GM08714 (cell line): ENCODE results near the gene NCF2.
A peak's percentile ranks its signal among the peaks of the same experiment; 100 is the strongest.
"Not testable (repeated sequence)": the region's sequence is repeated elsewhere in the genome, so short reads cannot be mapped to it uniquely, and the experiment has no call there.

Experiments used
- H3K4me3 ChIP-seq: fragments of 200-500 bp; sonication (Bioruptor generic); 2 replicates; pipeline ENCODE4 v1.5.1; 2014; ENCODE audit warnings: mild to moderate bottlenecking, low read length, inconsistent platforms
- ZNF274 ChIP-seq: IDR thresholded peaks from 2 replicates; pipeline ENCODE4 v1.6.1; 2012; ENCODE audit warnings: mild to moderate bottlenecking, low read depth, low read length

The NCF2 gene, protein sequence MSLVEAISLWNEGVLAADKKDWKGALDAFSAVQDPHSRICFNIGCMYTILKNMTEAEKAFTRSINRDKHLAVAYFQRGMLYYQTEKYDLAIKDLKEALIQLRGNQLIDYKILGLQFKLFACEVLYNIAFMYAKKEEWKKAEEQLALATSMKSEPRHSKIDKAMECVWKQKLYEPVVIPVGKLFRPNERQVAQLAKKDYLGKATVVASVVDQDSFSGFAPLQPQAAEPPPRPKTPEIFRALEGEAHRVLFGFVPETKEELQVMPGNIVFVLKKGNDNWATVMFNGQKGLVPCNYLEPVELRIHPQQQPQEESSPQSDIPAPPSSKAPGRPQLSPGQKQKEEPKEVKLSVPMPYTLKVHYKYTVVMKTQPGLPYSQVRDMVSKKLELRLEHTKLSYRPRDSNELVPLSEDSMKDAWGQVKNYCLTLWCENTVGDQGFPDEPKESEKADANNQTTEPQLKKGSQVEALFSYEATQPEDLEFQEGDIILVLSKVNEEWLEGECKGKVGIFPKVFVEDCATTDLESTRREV

GRCh38 chr1:183590244-183591191 lies at the start of gene NCF2:
NCF2 (minus strand) TSS chr1:183590459; CDS start chr1:183590329, 130 bp downstream.
- TF ChIP-seq ZNF274, result no peak
- H3K4me3 ChIP-seq, result peak within 1 kb of the TSS; percentile 51

- no peak for TF ChIP-seq ZNF274
- no peak overlapping the region; the same call in 1 of the 2 replicates for H3K4me3 ChIP-seq
Observed at GRCh38 chr1:183638649-183639387, 48.6 kb upstream of the NCF2 start.

- peak overlapping the region; percentile 71 for H3K4me3 ChIP-seq
- TF ChIP-seq ZNF274, result no peak
Observed at GRCh38 chr1:183636783-183637182, 46.5 kb upstream of the NCF2 start.

DNA sequence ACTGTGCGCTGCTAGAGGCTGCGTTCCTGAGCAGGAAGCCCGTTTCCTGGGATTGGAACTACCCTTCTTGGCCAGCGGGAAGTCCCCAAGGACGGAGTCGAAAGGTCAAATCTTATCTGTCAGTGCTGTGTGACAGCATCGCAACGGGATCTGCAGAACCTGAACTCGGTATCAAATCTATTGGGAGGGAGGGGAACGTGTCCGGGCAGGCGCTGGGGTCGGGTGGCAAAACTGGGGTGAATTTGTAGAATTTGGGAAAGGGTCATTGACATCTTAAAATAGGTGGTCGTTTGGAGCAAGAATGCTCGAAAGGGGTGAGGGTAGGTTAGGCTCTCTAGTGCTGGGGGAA lies 46.0 kb upstream of the NCF2 start:
- no peak for TF ChIP-seq ZNF274

DNA sequence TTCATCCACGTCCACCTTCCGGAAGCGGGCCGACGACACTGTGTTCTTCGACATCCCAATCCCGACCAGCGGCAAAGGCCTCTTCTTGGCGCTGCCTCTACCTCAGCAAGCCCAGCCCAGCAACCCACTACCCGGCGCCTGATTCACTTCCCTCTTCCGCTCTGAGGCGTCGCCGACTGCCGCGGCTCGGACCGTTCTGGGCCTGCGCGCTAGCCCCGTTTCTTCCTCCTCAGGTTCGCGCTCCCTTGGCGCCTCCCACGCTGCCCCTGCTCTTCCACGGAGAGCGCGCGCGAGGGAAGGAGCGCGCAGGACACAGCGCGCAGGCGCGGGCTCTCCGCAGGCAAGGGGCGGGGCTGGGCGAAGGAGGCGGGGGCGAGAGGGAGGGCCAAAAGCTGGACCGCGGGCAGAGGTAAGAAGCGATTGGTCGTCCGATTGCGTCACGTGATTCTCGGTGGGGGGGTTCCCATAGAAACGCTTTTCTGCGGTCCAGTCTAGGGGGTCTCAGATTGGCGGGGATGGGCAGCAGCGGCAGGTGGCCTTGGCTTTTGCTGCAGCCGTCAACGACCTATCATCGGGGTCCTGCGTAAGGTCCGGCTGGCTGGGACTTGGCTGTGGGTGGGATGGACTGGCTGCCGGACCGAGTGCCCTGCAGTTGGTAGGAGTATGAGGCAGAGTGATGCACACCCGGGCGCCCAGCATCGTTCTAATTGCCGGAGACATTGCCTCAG lies 45.5 kb upstream of the NCF2 start, which contains the start of gene ARPC5:
TSS of gene ARPC5 (minus strand) at position 178 of the 728 bp plus-strand sequence. CDS start at position 54, 124 bp downstream.
- H3K4me3 ChIP-seq, result peak within 1 kb of the TSS; percentile 99
- TF ChIP-seq ZNF274, result no peak

More for the DNA sequence above, 46.0 kb upstream of the NCF2 start:
- peak overlapping the region; percentile 71 for H3K4me3 ChIP-seq

- TF ChIP-seq ZNF274, result no peak
- H3K4me3 ChIP-seq, result peak overlapping the region; percentile 99
Observed at GRCh38 chr1:183635099-183635605, 44.9 kb upstream of the NCF2 start.

GRCh38 chr1:183634429-183635065 lies 44.3 kb upstream of the NCF2 start:
- TF ChIP-seq ZNF274, result no peak
- H3K4me3 ChIP-seq, result peak overlapping the region; percentile 99

DNA sequence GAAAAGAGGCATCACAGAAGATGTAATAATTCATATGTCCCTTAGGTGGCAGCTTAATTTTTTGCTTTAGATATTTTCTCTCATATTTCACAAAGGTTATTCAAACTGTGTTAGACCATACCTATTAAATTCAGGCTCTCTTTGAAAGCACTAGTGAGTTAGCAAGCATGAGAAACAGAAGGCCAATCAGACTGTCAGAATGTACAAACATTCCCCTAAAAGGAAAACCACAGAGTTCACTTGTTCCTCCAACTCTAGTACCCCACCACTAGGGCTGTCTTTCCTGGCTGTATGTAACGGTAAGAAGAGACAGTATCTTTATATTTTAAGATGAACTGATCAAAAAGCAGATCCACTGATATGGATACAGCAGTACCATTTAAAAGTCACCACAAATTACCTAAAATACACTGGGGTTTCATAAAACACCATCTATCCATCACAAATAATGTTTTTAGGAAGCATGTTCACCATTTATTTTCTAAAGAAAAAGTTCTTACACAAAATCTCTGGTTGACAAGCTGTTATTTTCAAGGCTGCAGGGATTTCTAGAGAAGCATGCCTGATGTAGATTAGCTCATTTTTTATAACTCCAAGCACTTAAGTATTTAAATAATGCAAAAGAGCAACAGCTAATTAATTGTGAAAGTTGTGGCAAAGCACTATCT lies 43.6 kb upstream of the NCF2 start:
- no peak for TF ChIP-seq ZNF274
- H3K4me3 ChIP-seq, result peak overlapping the region; percentile 99; the same call in 1 of the 2 replicates

- TF ChIP-seq ZNF274, result no peak
- peak overlapping the region; percentile 99 for H3K4me3 ChIP-seq
Observed at GRCh38 chr1:183632964-183633363, 42.7 kb upstream of the NCF2 start.

GRCh38 chr1:183632114-183632513 lies 41.9 kb upstream of the NCF2 start:
- peak overlapping the region; percentile 99; the same call in 1 of the 2 replicates for H3K4me3 ChIP-seq
- no peak for TF ChIP-seq ZNF274

DNA sequence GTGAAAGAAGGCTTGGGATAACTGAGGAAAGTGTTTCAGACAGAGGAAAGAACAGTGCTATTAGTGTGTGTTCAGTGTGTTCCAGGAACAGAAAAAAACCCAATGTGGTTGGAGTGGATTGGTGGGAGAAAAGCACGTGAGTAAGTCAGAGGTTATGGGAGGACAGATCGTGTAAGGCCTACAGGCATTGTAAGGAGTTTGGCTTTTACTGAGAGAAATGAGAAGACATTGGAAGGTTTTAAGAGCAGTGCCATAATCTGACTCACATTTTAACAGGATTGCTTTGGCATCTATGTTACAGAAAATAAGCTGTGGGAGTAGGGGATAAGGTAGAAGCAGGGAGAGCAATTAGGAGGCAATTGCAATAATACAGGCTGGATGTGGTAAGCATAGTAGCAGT lies 40.5 kb upstream of the NCF2 start:
- no peak overlapping the region; the same call in 1 of the 2 replicates for H3K4me3 ChIP-seq
- no peak for TF ChIP-seq ZNF274

GRCh38 chr1:183628537-183628936 lies 38.3 kb upstream of the NCF2 start:
- TF ChIP-seq ZNF274, result no peak
- H3K4me3 ChIP-seq, result no peak overlapping the region

GRCh38 chr1:183626236-183626635 lies 36.0 kb upstream of the NCF2 start:
- H3K4me3 ChIP-seq, result not testable (repeated sequence)
